Mucosa of rectum (tissue), 2 donors: ENCODE measurements around the gene ARHGAP10.

ENCODE experiments used
- H3K27ac ChIP-seq, 2 donors: one replicate each; pipeline ENCODE4 v1.7.0; 2013; ENCODE audit warnings: inconsistent platforms in 2 of 2, low read depth in 2 of 2, low read length in 2 of 2
- H3K27me3 ChIP-seq, 2 donors: one replicate each; pipeline ENCODE4 v1.7.0; 2013; ENCODE audit warnings: low read length in 2 of 2; ENCODE audit not compliant: control insufficient read depth in 2 of 2, insufficient read depth in 2 of 2
- H3K36me3 ChIP-seq, 2 donors: one replicate each; pipeline ENCODE4 v1.7.0; 2013; ENCODE audit warnings: low read length in 2 of 2; ENCODE audit not compliant: control insufficient read depth in 2 of 2, insufficient read depth in 2 of 2
- H3K4me1 ChIP-seq, 2 donors: one replicate each; pipeline ENCODE4 v1.7.0; 2013; ENCODE audit warnings: low read length in 2 of 2, mild to moderate bottlenecking in 1 of 2; ENCODE audit not compliant: control insufficient read depth in 2 of 2, insufficient read depth in 2 of 2
- H3K4me3 ChIP-seq, 2 donors: one replicate each; pipeline ENCODE4 v1.7.0; 2013; ENCODE audit warnings: low read length in 2 of 2
- H3K9ac ChIP-seq, 2 donors: one replicate each; pipeline ENCODE4 v1.7.0; 2013; ENCODE audit warnings: low read length in 2 of 2, low read depth in 1 of 2, mild to moderate bottlenecking in 1 of 2
- H3K9me3 ChIP-seq, 2 donors: one replicate each; pipeline ENCODE4 v1.7.0; 2013; ENCODE audit warnings: low read length in 2 of 2; ENCODE audit not compliant: control insufficient read depth in 2 of 2
- donor health status: healthy.
- donor health status: Normal muscosa, but diverticular disease.

The ARHGAP10 gene

DNA sequence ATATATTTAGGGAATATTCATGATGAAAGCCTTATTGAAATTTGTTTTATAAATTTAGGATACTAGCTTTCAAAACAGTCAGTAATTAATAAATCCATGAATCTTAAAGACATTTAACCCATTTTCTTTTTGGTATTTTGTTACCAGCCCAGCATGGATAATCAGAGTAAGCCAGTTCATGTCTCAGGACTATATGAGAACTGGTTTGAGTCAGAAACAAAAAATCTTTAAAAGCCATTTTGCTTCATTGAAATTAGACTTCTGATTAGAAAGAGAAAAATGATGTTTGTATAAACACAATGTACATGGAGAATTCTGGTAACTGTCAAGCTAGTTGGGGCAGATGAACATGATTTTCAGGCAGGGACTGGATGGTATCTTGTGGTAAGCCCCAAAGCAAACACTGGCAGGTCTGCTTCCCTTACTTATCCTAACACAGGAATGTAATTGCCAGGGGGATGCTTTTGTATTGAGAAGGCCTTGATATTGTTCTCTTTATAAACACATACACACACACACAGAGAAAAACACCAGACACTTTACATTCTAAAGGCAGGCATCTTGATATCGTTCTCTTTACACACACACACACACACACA, 9.4 kb downstream of the ARHGAP10 start:
- no peak overlapping the region for H3K4me3 ChIP-seq
- no peak overlapping the region for H3K27ac ChIP-seq
- H3K27me3 ChIP-seq = peaks cover 0 to 4% of the 10 kb centered on the region in 2 donors
- H3K36me3 ChIP-seq = no peaks in the 10 kb centered on the region
- no peaks in the 10 kb centered on the region for H3K4me1 ChIP-seq
- H3K9me3 ChIP-seq = no peaks in the 10 kb centered on the region
- H3K9ac ChIP-seq = no peak overlapping the region

DNA sequence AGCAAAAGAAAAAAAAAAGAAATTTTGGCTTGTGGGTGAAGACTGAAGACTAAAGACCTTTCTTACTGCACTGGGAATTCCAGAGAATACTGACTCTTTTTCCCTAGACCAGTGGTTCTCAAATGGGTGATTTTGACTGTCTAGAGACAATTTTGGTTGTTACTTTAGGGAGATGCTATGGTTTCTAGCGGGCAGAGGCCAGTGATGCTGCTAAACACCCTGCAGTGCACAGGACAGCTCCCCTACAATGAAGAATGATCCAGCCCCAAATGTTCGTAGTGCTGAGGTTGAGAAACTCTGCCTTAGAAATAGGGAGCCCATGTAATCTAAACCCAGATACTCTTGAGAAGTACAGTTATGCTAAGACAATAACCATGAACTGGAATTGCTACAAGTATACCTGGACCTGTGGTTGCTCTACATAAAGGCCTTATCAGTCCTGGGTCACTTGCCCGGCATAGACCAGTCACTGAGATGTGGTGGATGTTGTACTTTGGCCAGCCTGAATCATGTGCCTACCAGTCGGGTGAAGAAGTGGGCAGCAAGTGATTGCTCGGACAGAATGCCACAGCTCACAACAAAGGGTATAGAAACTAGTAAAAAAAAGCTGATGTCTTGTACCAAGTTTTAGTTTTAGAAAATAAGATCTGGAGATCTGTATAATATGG, 16.0 kb downstream of the ARHGAP10 start:
- Histone ChIP-seq H3K27me3 (no peaks in the 10 kb centered on the region), H3K9ac (no peak overlapping the region), H3K27ac (no peak overlapping the region), H3K4me3 (no peak overlapping the region), H3K9me3 (no peaks in the 10 kb centered on the region), H3K36me3 (no peaks in the 10 kb centered on the region), H3K4me1 (no peaks in the 10 kb centered on the region)

GRCh38 chr4:147749811-147750321, 18.0 kb downstream of the ARHGAP10 start:
- H3K4me1 ChIP-seq = no peaks in the 10 kb centered on the region
- no peaks in the 10 kb centered on the region for H3K36me3 ChIP-seq

DNA sequence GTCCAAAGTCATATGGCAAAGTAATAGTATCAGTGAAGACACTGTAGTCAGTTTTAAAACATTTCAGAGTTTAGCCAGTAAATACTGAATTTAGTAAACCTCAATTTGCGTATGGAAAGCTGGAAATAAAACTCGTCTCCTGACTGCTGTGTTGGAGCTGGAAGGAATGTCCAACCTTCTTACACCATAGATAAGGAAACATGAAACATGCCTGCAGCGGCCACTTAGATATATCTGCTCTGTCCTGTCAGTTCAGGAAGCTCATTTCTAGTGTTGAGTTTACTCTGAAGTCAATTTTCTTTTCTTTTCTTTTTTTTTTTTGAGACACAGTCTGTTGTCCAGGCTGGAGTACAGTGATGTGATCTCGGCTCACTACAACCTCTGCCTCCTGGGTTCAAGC, 21.2 kb downstream of the ARHGAP10 start:
- H3K4me3 ChIP-seq = no peak overlapping the region
- no peaks in the 10 kb centered on the region for H3K27me3 ChIP-seq
- no peaks in the 10 kb centered on the region for H3K36me3 ChIP-seq
- no peak overlapping the region for H3K27ac ChIP-seq
- no peaks in the 10 kb centered on the region for H3K9me3 ChIP-seq
- no peak overlapping the region for H3K9ac ChIP-seq
- H3K4me1 ChIP-seq = peaks cover 0 to 6% of the 10 kb centered on the region in 2 donors

More at GRCh38 chr4:147749811-147750321, 18.0 kb downstream of the ARHGAP10 start:
- H3K4me3 ChIP-seq = no peak overlapping the region
- no peak overlapping the region for H3K9ac ChIP-seq
- no peaks in the 10 kb centered on the region for H3K9me3 ChIP-seq
- no peak overlapping the region for H3K27ac ChIP-seq
- H3K27me3 ChIP-seq = no peaks in the 10 kb centered on the region

DNA sequence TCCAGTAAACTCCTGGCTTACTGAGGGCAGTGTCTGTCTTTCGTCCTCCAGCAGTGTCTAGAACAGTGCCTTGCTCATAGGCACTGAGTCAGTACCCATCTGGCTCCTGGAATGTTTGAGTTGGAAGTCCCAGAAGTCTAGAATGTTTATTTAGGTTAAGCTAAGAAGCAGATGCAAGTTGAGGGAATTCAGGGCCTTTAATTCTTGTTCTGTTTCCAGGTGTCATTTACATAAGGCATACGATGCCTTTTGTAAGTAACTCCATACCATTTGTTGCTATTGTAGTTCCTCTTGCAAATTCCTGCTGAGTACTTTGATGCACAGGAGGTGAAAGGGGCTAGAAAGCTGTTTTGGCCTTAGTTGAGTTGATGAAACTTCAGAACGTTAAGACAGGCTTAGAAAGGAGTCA, 22.2 kb downstream of the ARHGAP10 start:
- Histone ChIP-seq H3K9me3 (no peaks in the 10 kb centered on the region), H3K9ac (no peak overlapping the region), H3K4me3 (no peak overlapping the region), H3K27me3 (no peaks in the 10 kb centered on the region), H3K27ac (no peak overlapping the region), H3K4me1 (peaks cover 0 to 6% of the 10 kb centered on the region in 2 donors), H3K36me3 (no peaks in the 10 kb centered on the region)

DNA sequence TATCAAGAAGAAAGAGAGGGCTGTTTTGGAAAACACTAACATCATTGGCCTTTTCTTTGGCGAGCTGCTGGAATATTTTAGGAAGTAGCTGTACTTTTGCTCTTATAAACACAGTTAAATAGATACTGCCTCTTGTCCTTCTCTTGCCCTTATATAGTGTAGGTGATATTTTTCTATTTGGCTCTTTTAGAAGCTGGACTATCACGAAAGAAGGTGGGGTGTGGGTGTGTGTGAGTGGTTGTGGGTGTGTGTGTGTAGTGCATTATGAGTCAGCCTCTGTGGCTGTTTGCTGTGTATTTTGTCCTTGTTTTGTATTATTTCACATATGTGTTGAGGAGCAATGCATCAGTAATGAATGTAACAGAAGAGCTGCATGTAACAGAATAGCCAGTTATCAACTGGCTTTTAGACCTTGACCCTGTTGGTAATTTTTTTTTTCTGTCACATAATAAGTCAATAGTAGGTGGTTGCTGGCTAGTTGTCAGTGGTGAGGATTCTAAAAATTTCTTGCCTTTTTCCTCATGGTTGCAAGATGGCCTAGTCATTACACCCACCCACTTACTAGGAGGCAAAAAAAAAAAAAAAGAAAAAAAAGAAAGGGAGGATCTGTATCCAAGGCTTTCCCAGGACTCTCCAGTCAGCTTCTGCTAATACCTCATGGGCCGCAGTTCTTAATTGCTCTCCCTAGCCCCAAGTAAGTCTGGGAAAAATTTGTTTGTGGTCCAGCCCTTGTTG, 23.8 kb downstream of the ARHGAP10 start:
- no peak overlapping the region for H3K9ac ChIP-seq
- H3K4me3 ChIP-seq = no peak overlapping the region

GRCh38 chr4:147756417-147756816, 24.5 kb downstream of the ARHGAP10 start:
- H3K4me3 ChIP-seq = no peak overlapping the region
- H3K4me1 ChIP-seq = peaks cover 0 to 10% of the 10 kb centered on the region in 2 donors
- H3K9ac ChIP-seq = no peak overlapping the region
- no peaks in the 10 kb centered on the region for H3K36me3 ChIP-seq
- H3K9me3 ChIP-seq = no peaks in the 10 kb centered on the region
- H3K27me3 ChIP-seq = no peaks in the 10 kb centered on the region
- H3K27ac ChIP-seq = peak overlapping the region in 1 of 2 donors; percentile 35

More for the DNA sequence above, 23.8 kb downstream of the ARHGAP10 start:
- Histone ChIP-seq H3K27me3 (no peaks in the 10 kb centered on the region), H3K27ac (peak overlapping the region; percentile 35 to 39), H3K36me3 (no peaks in the 10 kb centered on the region), H3K9me3 (no peaks in the 10 kb centered on the region), H3K4me1 (peaks cover 0 to 10% of the 10 kb centered on the region in 2 donors)

- Histone ChIP-seq H3K27me3 (no peaks in the 10 kb centered on the region), H3K4me1 (peaks cover 0 to 10% of the 10 kb centered on the region in 2 donors), H3K36me3 (no peaks in the 10 kb centered on the region), H3K9ac (no peak overlapping the region), H3K27ac (no peak overlapping the region), H3K4me3 (no peak overlapping the region), H3K9me3 (no peaks in the 10 kb centered on the region)
Measured at GRCh38 chr4:147760176-147760575, 28.3 kb downstream of the ARHGAP10 start.

GRCh38 chr4:147760695-147761094, 28.8 kb downstream of the ARHGAP10 start:
- no peak overlapping the region for H3K4me3 ChIP-seq
- no peaks in the 10 kb centered on the region for H3K9me3 ChIP-seq
- H3K36me3 ChIP-seq = no peaks in the 10 kb centered on the region
- no peak overlapping the region for H3K27ac ChIP-seq
- H3K9ac ChIP-seq = no peak overlapping the region
- H3K27me3 ChIP-seq = no peaks in the 10 kb centered on the region
- peaks cover 0 to 8% of the 10 kb centered on the region in 2 donors for H3K4me1 ChIP-seq
